NB4 (cell line): ENCODE data around the gene OXSM.

Source experiments
- CTCF ChIP-seq: IDR thresholded peaks from one replicate; pipeline ENCODE4 v1.5.1; 2012; ENCODE audit warnings: low read depth, low read length
- POLR2A ChIP-seq: IDR thresholded peaks from 2 replicates; pipeline ENCODE4 v1.6.1; 2011; ENCODE audit warnings: mild to moderate bottlenecking; ENCODE audit not compliant: insufficient read length; ENCODE audit errors: extremely low read depth

- TF ChIP-seq CTCF = no peak
- peak; percentile 88 for TF ChIP-seq POLR2A
These were observed 6.8 kb upstream of the OXSM start, which contains the start of gene NGLY1 for GRCh38 chr3:25782938-25783660.
